ENCODE measurements around the gene SFMBT1. TPM values are rescaled to one million over a fixed set of nuclear protein-coding genes. Genes with fewer than 3 reads are reported as not detected.

The SFMBT1 gene
- polyA plus RNA-seq, 2 of the 4 experiments (the other 2 are of a cell fraction): 7.0 to 9.9 TPM

GRCh38 chr3:52983828-52984227 lies 62.0 kb downstream of the SFMBT1 start:
- no peak overlapping the region for H3K4me2 ChIP-seq
- DNase-seq (ENCODE audit: low read depth in 1 of 2, low spot score in 1 of 2) (no peak), ATAC-seq (no peak), FAIRE-seq (no peak)
- H3K9me3 ChIP-seq: no peaks in the 10 kb centered on the region
- H3K4me3 ChIP-seq: no peak overlapping the region
- H3K27ac ChIP-seq: no peak overlapping the region
- CTCF ChIA-PET: interaction anchor here (1.0 kb wide), 1 partner anchor 12 kb away, joined by 3 read pairs; no protein-coding TSS in a partner anchor
- TF ChIP-seq NFE2L2 (conservative IDR thresholded peaks at IDR 0.05; ENCODE audit: low read length): no peak
- TF ChIP-seq SMC3 (IDR thresholded peaks at IDR 0.05): no peak
- no peak for TF ChIP-seq CHD2 (IDR thresholded peaks at IDR 0.05; ENCODE audit: low read length, partially characterized antibody)
- no peak for TF ChIP-seq PHF8 (IDR thresholded peaks at IDR 0.05; ENCODE audit: borderline replicate concordance, low read depth)
- no peak for TF ChIP-seq POLR2AphosphoS2 (conservative IDR thresholded peaks at IDR 0.05; ENCODE audit: low read length)
- TF ChIP-seq HOXA7 (CRISPR knock-in tag; IDR thresholded peaks at IDR 0.05): no peak
- TF ChIP-seq JUN (IDR thresholded peaks at IDR 0.05): no peak
- POLR2A ChIA-PET: no interaction called here
- no peaks in the 10 kb centered on the region for H3K4me1 ChIP-seq

- ChIA-PET CTCF (no interaction called here), POLR2A (no interaction called here)
- WGBS (ENCODE audit: missing lambda C conversion rate): 80% methylated on average over 5 of the region's 5 CpGs
- no peak overlapping the region for H3K27ac ChIP-seq
- H3K9me3 ChIP-seq: no peaks in the 10 kb centered on the region
- no peaks in the 10 kb centered on the region for H3K4me1 ChIP-seq
- no peak for FAIRE-seq
- H3K4me3 ChIP-seq: no peak overlapping the region
- H3K4me2 ChIP-seq: no peak overlapping the region
- no peak for ATAC-seq
- TF ChIP-seq BHLHE40 (IDR thresholded peaks at IDR 0.05; ENCODE audit: low read depth, low read length): no peak
- no peak for TF ChIP-seq REST (IDR thresholded peaks at IDR 0.05)
- TF ChIP-seq EP300 (IDR thresholded peaks at IDR 0.05): no peak
- no peak for TF ChIP-seq RCOR1 (IDR thresholded peaks at IDR 0.05; ENCODE audit: low read depth, low read length)
- TF ChIP-seq JUNB (IDR thresholded peaks at IDR 0.05): no peak
- no peak for TF ChIP-seq BCL3 (IDR thresholded peaks at IDR 0.05)
- TF ChIP-seq CBX8 (IDR thresholded peaks at IDR 0.05): no peak
- no peak for TF ChIP-seq HMGXB4 (CRISPR knock-in tag; IDR thresholded peaks at IDR 0.05; ENCODE audit: borderline replicate concordance)
- no peak for TF ChIP-seq ESRRA (IDR thresholded peaks at IDR 0.05; ENCODE audit: borderline replicate concordance, low read length)
- TF ChIP-seq HDAC2 (IDR thresholded peaks at IDR 0.05): no peak
- TF ChIP-seq GATA3 (IDR thresholded peaks at IDR 0.05; ENCODE audit: borderline replicate concordance): no peak
- TF ChIP-seq USF2 (IDR thresholded peaks at IDR 0.05): no peak
- TF ChIP-seq CHD2 (IDR thresholded peaks at IDR 0.05; ENCODE audit: low read length, partially characterized antibody): no peak
- TF ChIP-seq MAX (IDR thresholded peaks at IDR 0.05): no peak
- TF ChIP-seq FOXS1 (CRISPR knock-in tag; IDR thresholded peaks at IDR 0.05): no peak
- no peak for TF ChIP-seq ATOH8 (CRISPR knock-in tag; IDR thresholded peaks at IDR 0.05; ENCODE audit: low read depth)
- TF ChIP-seq SREBF2 (IDR thresholded peaks at IDR 0.05): no peak
- no peak for TF ChIP-seq HES2 (IDR thresholded peaks at IDR 0.05)
- DNase-seq (ENCODE audit: low read depth in 1 of 2, low spot score in 1 of 2): no peak
These were observed 62.5 kb downstream of the SFMBT1 start for GRCh38 chr3:52983336-52983807.
